Occipital lobe (tissue), 2 donors: ENCODE measurements around the gene PEX1. TPM values are rescaled to one million over a fixed set of nuclear protein-coding genes. Genes with fewer than 3 reads are reported as not detected.
"Not testable (repeated sequence)": the region's sequence is repeated elsewhere in the genome, so short reads cannot be mapped to it uniquely, and the experiment has no call there.

Experiments
- DNase-seq: peaks from one replicate; lab custom pipeline; 2025; lab: John Stamatoyannopoulos, UW
- total RNA-seq: library from RNA; depleted of rRNA; stranded (reverse); fragments of >200 nt; gene quantifications from one replicate; pipeline ENCODE4 v1.2.3, GENCODE V29; 2014

The PEX1 gene
- 79.9 TPM for total RNA-seq

GRCh38 chr7:92528188-92528957 lies at the start of gene PEX1, which contains the start of gene RBM48:
PEX1 (minus strand) TSS chr7:92528520; CDS start chr7:92528435, 85 bp downstream.
RBM48 (plus strand) TSS chr7:92528795; CDS start chr7:92528814, 19 bp downstream.
- DNase-seq: peak; percentile 97

- no peak for DNase-seq
These were observed 48.0 kb upstream of the PEX1 start for GRCh38 chr7:92576296-92576695.

GRCh38 chr7:92569137-92569536 lies 40.8 kb upstream of the PEX1 start:
- no peak for DNase-seq

- no peak for DNase-seq
These were observed 39.1 kb upstream of the PEX1 start for GRCh38 chr7:92567460-92567859.

DNA sequence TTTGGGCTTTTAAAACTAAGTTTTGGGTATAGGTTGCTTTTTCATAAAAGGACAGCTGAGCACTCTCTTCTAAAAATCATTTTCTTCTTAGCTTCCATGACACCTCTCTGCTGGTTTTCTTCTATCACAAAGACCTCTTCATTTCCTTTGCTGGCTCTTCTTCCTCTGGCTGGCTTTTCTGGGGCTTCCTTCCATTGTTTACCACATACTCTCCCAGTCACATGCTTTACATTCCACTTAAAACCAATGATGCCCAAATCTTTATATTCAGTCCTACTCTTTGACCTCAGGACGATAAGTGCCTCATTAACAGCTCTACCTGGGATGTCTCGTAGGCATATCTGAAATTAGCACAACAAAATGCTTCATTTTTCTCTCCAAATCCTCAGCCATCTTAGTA lies 35.0 kb upstream of the PEX1 start:
- DNase-seq: no peak

DNA sequence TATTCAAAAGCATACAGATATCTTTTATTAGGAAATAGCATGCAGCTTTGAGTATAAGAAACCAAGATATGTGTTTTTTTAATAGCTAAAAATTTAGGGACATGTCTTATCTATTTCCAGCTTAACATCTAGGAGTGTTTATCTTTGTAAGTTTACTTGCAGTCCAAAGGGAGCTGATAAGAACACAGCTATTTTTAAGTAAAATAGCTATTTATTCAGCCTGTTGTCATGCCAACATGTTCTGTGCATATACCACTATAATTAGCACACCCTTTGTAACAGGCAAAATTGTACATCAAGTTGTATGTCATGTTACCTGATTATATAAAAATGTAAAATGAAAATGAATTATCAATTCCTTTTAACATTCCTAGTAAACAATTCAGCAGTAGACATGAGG lies 32.3 kb upstream of the PEX1 start:
- no peak for DNase-seq

DNA sequence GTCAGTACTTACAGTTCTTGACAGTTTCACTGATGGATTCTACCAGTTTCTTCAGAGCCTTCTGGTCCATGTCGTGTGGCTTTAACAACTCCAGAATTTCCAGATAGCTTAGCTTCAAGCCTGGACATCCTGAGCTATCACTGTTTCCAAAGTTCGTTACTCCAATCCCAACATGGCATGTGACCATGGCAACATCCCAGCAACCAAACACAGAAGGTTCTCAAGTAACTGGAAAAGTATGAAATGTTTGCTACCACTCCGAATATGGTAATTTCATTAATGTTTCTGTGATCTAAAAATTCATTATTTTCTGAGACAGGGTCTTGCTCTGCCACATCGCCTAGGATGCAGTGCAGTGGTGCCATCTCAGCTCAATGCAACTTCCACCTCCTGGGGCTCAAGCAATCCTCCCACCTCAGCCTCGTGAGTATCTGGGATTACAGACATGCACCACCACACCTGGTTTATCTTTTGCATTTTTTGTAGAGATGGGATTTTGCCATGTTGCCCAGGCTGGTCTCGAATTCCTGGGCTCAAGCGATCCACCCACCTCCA lies 29.6 kb upstream of the PEX1 start:
- DNase-seq: no peak

GRCh38 chr7:92557249-92557648 lies 28.9 kb upstream of the PEX1 start:
- no peak for DNase-seq

DNA sequence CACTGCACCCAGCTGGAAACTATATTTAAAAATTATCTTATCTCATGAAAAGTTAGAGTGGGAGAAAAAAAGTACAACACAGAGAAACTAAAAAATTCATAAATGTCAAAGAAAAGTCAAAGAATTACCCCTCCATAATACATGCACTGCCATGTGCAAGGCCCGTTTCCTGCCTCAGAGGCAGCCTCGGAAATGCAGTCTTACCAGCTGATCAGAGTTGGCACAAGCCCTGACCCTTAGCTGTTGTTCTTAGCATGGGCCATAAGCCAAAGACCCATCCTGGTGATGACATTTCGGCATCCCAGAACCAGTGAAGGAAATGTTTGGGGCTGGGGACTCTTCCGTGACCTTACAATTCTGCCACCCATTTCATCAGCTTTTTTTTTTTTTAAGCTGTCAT lies 21.9 kb upstream of the PEX1 start:
- DNase-seq: no peak

DNA sequence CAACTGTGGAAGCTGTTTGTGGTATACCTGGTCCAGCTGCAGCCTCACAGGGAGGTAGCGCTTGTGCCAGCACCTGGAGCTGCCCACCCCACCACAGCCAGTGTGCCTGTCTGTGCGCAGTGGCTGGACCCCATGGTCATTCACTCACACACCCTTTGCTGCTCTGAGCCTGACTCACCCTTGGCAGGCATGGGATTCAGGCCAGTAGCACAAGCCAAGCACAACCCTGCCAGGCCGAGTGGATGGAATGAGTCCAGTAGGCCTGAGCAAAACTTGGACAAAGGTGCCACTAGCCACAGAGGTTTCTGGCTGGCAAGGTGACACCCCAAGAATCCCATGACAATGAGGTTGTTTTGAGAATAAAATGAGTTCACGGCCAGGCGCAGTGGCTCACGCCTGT lies 19.3 kb upstream of the PEX1 start:
- DNase-seq: no peak

GRCh38 chr7:92546856-92547497 lies 18.7 kb upstream of the PEX1 start:
- no peak for DNase-seq

DNA sequence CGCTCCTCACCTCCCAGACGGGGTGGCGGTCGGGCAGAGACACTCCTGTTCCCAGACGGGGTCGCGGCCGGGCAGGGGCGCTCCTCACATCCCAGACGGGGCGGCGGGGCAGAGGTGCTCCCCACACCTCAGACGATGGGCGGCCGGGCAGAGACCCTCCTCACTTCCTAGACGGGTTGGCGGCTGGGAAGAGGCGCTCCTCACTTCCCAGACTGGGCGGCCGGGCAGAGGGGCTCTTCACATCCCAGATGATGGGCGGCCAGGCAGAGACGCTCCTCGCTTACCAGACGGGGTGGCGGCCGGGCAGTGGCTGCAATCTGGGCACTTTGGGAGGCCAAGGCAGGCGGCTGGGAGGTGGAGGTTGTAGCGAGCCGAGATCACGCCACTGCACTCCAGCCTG lies 16.8 kb upstream of the PEX1 start:
- DNase-seq: not testable (repeated sequence)

- not testable (repeated sequence) for DNase-seq
These were observed 15.2 kb upstream of the PEX1 start for GRCh38 chr7:92543542-92543941.

- DNase-seq: no peak
These were observed 6.3 kb upstream of the PEX1 start for GRCh38 chr7:92534572-92534971.

DNA sequence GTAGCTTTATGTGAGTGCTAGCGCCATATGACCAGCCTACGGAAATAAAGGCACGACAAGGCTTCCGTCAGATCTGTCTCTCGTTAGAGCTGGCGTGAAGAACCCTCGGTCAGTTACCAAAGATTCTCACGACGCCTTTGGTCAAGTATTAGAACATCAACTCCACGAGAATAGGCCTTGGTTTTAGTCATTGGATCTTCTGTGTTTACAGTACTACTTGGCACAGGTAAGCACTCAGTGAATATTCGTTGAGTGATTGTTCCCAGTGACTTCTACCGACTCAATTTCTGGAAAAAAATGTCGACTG lies 591 bp upstream of the PEX1 start:
- DNase-seq: no peak

- peak; percentile 20 for DNase-seq
These were observed 776 bp downstream of the PEX1 start for GRCh38 chr7:92527300-92528187.

- DNase-seq: no peak
These were observed 5.2 kb downstream of the PEX1 start for GRCh38 chr7:92523110-92523509.

GRCh38 chr7:92520024-92520423 lies 8.3 kb downstream of the PEX1 start:
- no peak for DNase-seq

- DNase-seq: no peak
These were observed 10.7 kb downstream of the PEX1 start for GRCh38 chr7:92517631-92518030.

DNA sequence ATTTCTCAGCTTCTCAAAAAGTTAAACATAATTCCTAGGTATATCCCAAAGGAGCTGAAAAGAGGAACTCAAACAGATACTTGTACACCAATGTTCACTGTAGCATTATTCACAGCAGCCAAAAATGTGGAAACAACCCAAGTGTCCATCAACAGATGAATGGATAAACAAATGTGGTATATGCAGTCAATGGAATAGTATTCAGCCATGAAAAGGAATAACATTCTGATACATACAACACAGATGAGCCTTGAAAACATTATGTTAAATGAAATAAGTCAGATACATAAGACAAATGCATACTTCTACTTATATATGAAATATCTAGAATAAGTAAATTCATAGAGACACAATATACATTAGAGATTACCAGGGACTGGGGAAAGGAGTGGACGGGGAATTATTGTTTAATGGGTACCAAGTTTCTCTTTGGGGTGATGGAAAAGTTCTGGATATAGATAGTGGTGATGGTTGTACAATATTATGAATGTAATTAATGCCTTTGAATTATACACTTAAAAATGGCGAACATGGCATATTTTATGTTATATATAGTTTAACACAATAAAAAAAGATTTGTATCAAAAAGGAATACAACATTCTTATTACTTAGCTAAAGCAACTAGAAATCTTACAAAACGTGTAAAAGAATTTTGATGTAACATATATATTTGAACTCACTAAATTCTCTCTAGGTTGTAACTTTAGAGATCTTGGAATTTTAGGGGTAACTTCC lies 15.0 kb downstream of the PEX1 start:
- DNase-seq: no peak

DNA sequence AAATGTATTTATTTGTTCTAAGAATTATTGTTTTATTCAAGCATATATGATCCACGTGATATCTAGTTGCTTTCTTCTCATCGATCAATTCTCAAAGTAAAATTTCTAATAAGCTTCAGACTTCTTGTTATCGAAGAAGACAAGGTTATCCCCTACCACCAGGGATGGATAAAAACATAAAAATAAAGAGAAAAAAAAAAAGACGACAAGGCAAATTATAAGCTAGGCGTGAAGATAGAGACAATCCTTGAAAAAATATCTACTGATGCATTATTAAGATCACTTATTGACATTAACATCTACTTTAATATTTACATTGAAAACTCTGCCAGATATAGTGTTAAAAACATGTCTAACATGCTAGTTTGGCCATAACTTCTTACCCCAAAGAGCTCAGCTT lies 19.4 kb downstream of the PEX1 start:
- DNase-seq: no peak
